ENCODE data around the gene TRIL.
A peak's percentile ranks its signal among the peaks of the same experiment; 100 is the strongest.

The TRIL gene

GRCh38 chr7:28939367-28939766 lies 18.8 kb downstream of the TRIL start:
- no peak overlapping the region for H2BK15ac ChIP-seq (ENCODE audit: low read length)
- H2AK5ac ChIP-seq (ENCODE audit: low read depth, low read length) = no peak overlapping the region
- H2BK5ac ChIP-seq (ENCODE audit: low read length) = no peak overlapping the region
- no peak overlapping the region for H4K8ac ChIP-seq (ENCODE audit: low read depth, low read length)
- no peak overlapping the region for H3K9ac ChIP-seq (ENCODE audit: low read depth, low read length, poor library complexity)
- H3K79me1 ChIP-seq (ENCODE audit: low read depth, low read length) = no peaks in the 10 kb centered on the region
- H3K27me3 ChIP-seq (ENCODE audit: control insufficient read depth in 3 of 3, insufficient read depth in 3 of 3, low read depth in 1 of 3, low read length in 3 of 3) = no peaks in the 10 kb centered on the region
- no peak overlapping the region for H3K23ac ChIP-seq (ENCODE audit: low read depth, low read length, poor library complexity)
- H3K36me3 ChIP-seq (replicated peaks in 1 of 2; ENCODE audit: control insufficient read depth in 2 of 2, insufficient read depth in 2 of 2, low read length in 2 of 2) = no peaks in the 10 kb centered on the region
- no peak overlapping the region for H2BK120ac ChIP-seq (ENCODE audit: low read depth, low read length)
- peak overlapping the region; percentile 52 for H2AFZ ChIP-seq (ENCODE audit: low read length)
- H3K4me2 ChIP-seq (ENCODE audit: insufficient read depth, low read length, poor library complexity, severe bottlenecking) = no peak overlapping the region
- H3K18ac ChIP-seq (ENCODE audit: low read length) = no peak overlapping the region
- no peaks in the 10 kb centered on the region for H3K9me3 ChIP-seq (replicated peaks in 1 of 2; ENCODE audit: control insufficient read depth in 2 of 2, insufficient read depth in 1 of 2, low read depth in 1 of 2, low read length in 2 of 2)
- no peak overlapping the region for H3K4ac ChIP-seq (ENCODE audit: low read length)
- no peak overlapping the region for H3K27ac ChIP-seq (replicated peaks; ENCODE audit: low read length)
- no peak overlapping the region for H3K14ac ChIP-seq (ENCODE audit: low read length)
- H4K91ac ChIP-seq (ENCODE audit: low read depth, low read length, poor library complexity) = no peak overlapping the region
- DNase-seq (ENCODE audit: low spot score) = no peak
- peaks cover 2 to 18% of the 10 kb centered on the region in 2 donors for H3K4me1 ChIP-seq (ENCODE audit: control insufficient read depth in 2 of 2, insufficient read depth in 1 of 2, low read depth in 1 of 2, low read length in 2 of 2)
- no peak overlapping the region for H3K4me3 ChIP-seq (ENCODE audit: low read length in 2 of 2)
- H2BK12ac ChIP-seq (ENCODE audit: low read length) = no peak overlapping the region
- WGBS, 2 donors (ENCODE audit: extremely low coverage in 2 of 2, insufficient read length in 2 of 2, insufficient replicate concordance in 1 of 2) = no CpG with 5 or more reads among the region's 5 CpGs

GRCh38 chr7:28937619-28938018 lies 20.5 kb downstream of the TRIL start:
- Histone ChIP-seq H3K79me1 (ENCODE audit: low read depth, low read length) (no peaks in the 10 kb centered on the region), H3K4me1 (ENCODE audit: control insufficient read depth in 2 of 2, insufficient read depth in 1 of 2, low read depth in 1 of 2, low read length in 2 of 2) (peaks cover 10 to 18% of the 10 kb centered on the region in 2 donors), H4K8ac (ENCODE audit: low read depth, low read length) (no peak overlapping the region), H4K91ac (ENCODE audit: low read depth, low read length, poor library complexity) (no peak overlapping the region), H2BK120ac (ENCODE audit: low read depth, low read length) (no peak overlapping the region), H3K4me3 (ENCODE audit: low read length in 2 of 2) (no peak overlapping the region), H3K9me3 (replicated peaks in 1 of 2; ENCODE audit: control insufficient read depth in 2 of 2, insufficient read depth in 1 of 2, low read depth in 1 of 2, low read length in 2 of 2) (no peaks in the 10 kb centered on the region), H3K14ac (ENCODE audit: low read length) (no peak overlapping the region), H3K27me3 (ENCODE audit: control insufficient read depth in 3 of 3, insufficient read depth in 3 of 3, low read depth in 1 of 3, low read length in 3 of 3) (no peaks in the 10 kb centered on the region), H3K4me2 (ENCODE audit: insufficient read depth, low read length, poor library complexity, severe bottlenecking) (no peak overlapping the region), H3K27ac (replicated peaks; ENCODE audit: low read length) (no peak overlapping the region), H2BK15ac (ENCODE audit: low read length) (no peak overlapping the region), H3K9ac (ENCODE audit: low read depth, low read length, poor library complexity) (no peak overlapping the region), H3K18ac (ENCODE audit: low read length) (peak overlapping the region; percentile 16), H3K36me3 (replicated peaks in 1 of 2; ENCODE audit: control insufficient read depth in 2 of 2, insufficient read depth in 2 of 2, low read length in 2 of 2) (no peaks in the 10 kb centered on the region), H2BK5ac (ENCODE audit: low read length) (no peak overlapping the region), H3K23ac (ENCODE audit: low read depth, low read length, poor library complexity) (no peak overlapping the region), H3K4ac (ENCODE audit: low read length) (no peak overlapping the region), H2AFZ (ENCODE audit: low read length) (no peak overlapping the region), H2AK5ac (ENCODE audit: low read depth, low read length) (no peak overlapping the region), H2BK12ac (ENCODE audit: low read length) (no peak overlapping the region)
- no peak for DNase-seq (ENCODE audit: low spot score)
- WGBS, 2 donors (ENCODE audit: extremely low coverage in 2 of 2, insufficient read length in 2 of 2, insufficient replicate concordance in 1 of 2) = no CpG with 5 or more reads among the region's 7 CpGs

- Histone ChIP-seq H3K79me1 (ENCODE audit: low read depth, low read length) (no peaks in the 10 kb centered on the region), H3K9me3 (replicated peaks in 1 of 2; ENCODE audit: control insufficient read depth in 2 of 2, insufficient read depth in 1 of 2, low read depth in 1 of 2, low read length in 2 of 2) (no peaks in the 10 kb centered on the region), H3K4me3 (ENCODE audit: low read length in 2 of 2) (no peak overlapping the region), H3K36me3 (replicated peaks in 1 of 2; ENCODE audit: control insufficient read depth in 2 of 2, insufficient read depth in 2 of 2, low read length in 2 of 2) (no peaks in the 10 kb centered on the region), H3K27ac (replicated peaks; ENCODE audit: low read length) (no peak overlapping the region), H4K91ac (ENCODE audit: low read depth, low read length, poor library complexity) (no peak overlapping the region), H3K9ac (ENCODE audit: low read depth, low read length, poor library complexity) (no peak overlapping the region), H3K4ac (ENCODE audit: low read length) (no peak overlapping the region), H3K4me2 (ENCODE audit: insufficient read depth, low read length, poor library complexity, severe bottlenecking) (no peak overlapping the region), H3K27me3 (ENCODE audit: control insufficient read depth in 3 of 3, insufficient read depth in 3 of 3, low read depth in 1 of 3, low read length in 3 of 3) (no peaks in the 10 kb centered on the region), H2BK120ac (ENCODE audit: low read depth, low read length) (no peak overlapping the region), H3K23ac (ENCODE audit: low read depth, low read length, poor library complexity) (no peak overlapping the region), H3K18ac (ENCODE audit: low read length) (no peak overlapping the region), H2AFZ (ENCODE audit: low read length) (no peak overlapping the region), H3K4me1 (ENCODE audit: control insufficient read depth in 2 of 2, insufficient read depth in 1 of 2, low read depth in 1 of 2, low read length in 2 of 2) (peaks cover 10 to 17% of the 10 kb centered on the region in 2 donors), H4K8ac (ENCODE audit: low read depth, low read length) (no peak overlapping the region), H2BK12ac (ENCODE audit: low read length) (no peak overlapping the region), H2BK15ac (ENCODE audit: low read length) (no peak overlapping the region), H2BK5ac (ENCODE audit: low read length) (no peak overlapping the region), H3K14ac (ENCODE audit: low read length) (no peak overlapping the region), H2AK5ac (ENCODE audit: low read depth, low read length) (no peak overlapping the region)
- no peak for DNase-seq (ENCODE audit: low spot score)
- no CpG with 5 or more reads among the region's 6 CpGs for WGBS, 2 donors (ENCODE audit: extremely low coverage in 2 of 2, insufficient read length in 2 of 2, insufficient replicate concordance in 1 of 2)
Measured at GRCh38 chr7:28937103-28937502, 21.0 kb downstream of the TRIL start.

GRCh38 chr7:28933846-28934320 lies 24.2 kb downstream of the TRIL start:
- Histone ChIP-seq H3K27me3 (ENCODE audit: control insufficient read depth in 3 of 3, insufficient read depth in 3 of 3, low read depth in 1 of 3, low read length in 3 of 3) (no peaks in the 10 kb centered on the region), H3K4ac (ENCODE audit: low read length) (no peak overlapping the region), H3K18ac (ENCODE audit: low read length) (no peak overlapping the region), H3K9me3 (replicated peaks in 1 of 2; ENCODE audit: control insufficient read depth in 2 of 2, insufficient read depth in 1 of 2, low read depth in 1 of 2, low read length in 2 of 2) (no peaks in the 10 kb centered on the region), H3K23ac (ENCODE audit: low read depth, low read length, poor library complexity) (no peak overlapping the region), H3K14ac (ENCODE audit: low read length) (no peak overlapping the region), H3K4me3 (ENCODE audit: low read length in 2 of 2) (no peak overlapping the region), H4K8ac (ENCODE audit: low read depth, low read length) (no peak overlapping the region), H2BK120ac (ENCODE audit: low read depth, low read length) (no peak overlapping the region), H2BK5ac (ENCODE audit: low read length) (no peak overlapping the region), H3K9ac (ENCODE audit: low read depth, low read length, poor library complexity) (no peak overlapping the region), H2BK12ac (ENCODE audit: low read length) (no peak overlapping the region), H3K36me3 (replicated peaks in 1 of 2; ENCODE audit: control insufficient read depth in 2 of 2, insufficient read depth in 2 of 2, low read length in 2 of 2) (no peaks in the 10 kb centered on the region), H4K91ac (ENCODE audit: low read depth, low read length, poor library complexity) (no peak overlapping the region), H2AK5ac (ENCODE audit: low read depth, low read length) (no peak overlapping the region), H2BK15ac (ENCODE audit: low read length) (no peak overlapping the region), H3K4me1 (ENCODE audit: control insufficient read depth in 2 of 2, insufficient read depth in 1 of 2, low read depth in 1 of 2, low read length in 2 of 2) (peaks cover 7 to 8% of the 10 kb centered on the region in 2 donors), H2AFZ (ENCODE audit: low read length) (peak overlapping the region; percentile 86), H3K79me1 (ENCODE audit: low read depth, low read length) (no peaks in the 10 kb centered on the region), H3K27ac (replicated peaks; ENCODE audit: low read length) (no peak overlapping the region), H3K4me2 (ENCODE audit: insufficient read depth, low read length, poor library complexity, severe bottlenecking) (no peak overlapping the region)
- WGBS, 2 donors (ENCODE audit: extremely low coverage in 2 of 2, insufficient read length in 2 of 2, insufficient replicate concordance in 1 of 2) = no CpG with 5 or more reads among the region's 2 CpGs
- DNase-seq (ENCODE audit: low spot score) = no peak

Measured in neuronal stem cell (in vitro differentiated cells).